Gastrocnemius medialis (tissue), 4 donors: ENCODE measurements around the gene CNTN4.

Source experiments
- POLR2A ChIP-seq, 2 donors: fragments of 450-650 bp; IDR thresholded peaks; one replicate each; pipeline ENCODE4 v1.6.1; 2017; ENCODE audit warnings: antibody characterized with exemption in 2 of 2, mild to moderate bottlenecking in 2 of 2, moderate library complexity in 2 of 2
- TF ChIP-seq, protein P1 (sequence below), 5 experiments: fragments of 450-650 bp in 3 of 5; fragments of 200-600 bp in 2 of 5; sonication (generic) in 2 of 5; IDR thresholded peaks in 4 of 5; conservative IDR thresholded peaks in 1 of 5; 1 replicate in 4 of 5; 2 replicates in 1 of 5; pipeline ENCODE4 v1.5.1; 2016 to 2019; ENCODE audit warnings: antibody characterized with exemption in 5 of 5, mild to moderate bottlenecking in 3 of 5, moderate library complexity in 3 of 5

DNA sequence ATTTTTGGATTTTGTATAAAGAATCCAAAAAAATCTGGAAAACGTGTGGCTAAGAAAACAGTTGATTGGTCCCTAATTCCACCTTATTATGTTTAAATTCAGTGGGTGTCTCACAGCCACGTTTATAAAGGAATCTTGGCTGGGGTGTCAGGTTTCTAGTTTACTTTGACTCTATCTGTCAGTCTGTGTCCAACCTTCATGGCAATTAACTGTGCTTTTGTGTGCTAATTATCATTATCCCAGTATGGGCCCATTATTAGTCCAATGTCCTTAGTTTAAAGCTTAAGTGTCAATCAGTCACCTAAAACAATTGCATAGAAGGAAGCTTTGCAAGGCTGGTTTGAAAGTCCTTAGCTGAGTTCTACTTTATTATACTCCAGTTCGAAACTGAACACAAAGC lies 3.7 kb upstream of the CNTN4 start:
- TF ChIP-seq, protein P1, sequence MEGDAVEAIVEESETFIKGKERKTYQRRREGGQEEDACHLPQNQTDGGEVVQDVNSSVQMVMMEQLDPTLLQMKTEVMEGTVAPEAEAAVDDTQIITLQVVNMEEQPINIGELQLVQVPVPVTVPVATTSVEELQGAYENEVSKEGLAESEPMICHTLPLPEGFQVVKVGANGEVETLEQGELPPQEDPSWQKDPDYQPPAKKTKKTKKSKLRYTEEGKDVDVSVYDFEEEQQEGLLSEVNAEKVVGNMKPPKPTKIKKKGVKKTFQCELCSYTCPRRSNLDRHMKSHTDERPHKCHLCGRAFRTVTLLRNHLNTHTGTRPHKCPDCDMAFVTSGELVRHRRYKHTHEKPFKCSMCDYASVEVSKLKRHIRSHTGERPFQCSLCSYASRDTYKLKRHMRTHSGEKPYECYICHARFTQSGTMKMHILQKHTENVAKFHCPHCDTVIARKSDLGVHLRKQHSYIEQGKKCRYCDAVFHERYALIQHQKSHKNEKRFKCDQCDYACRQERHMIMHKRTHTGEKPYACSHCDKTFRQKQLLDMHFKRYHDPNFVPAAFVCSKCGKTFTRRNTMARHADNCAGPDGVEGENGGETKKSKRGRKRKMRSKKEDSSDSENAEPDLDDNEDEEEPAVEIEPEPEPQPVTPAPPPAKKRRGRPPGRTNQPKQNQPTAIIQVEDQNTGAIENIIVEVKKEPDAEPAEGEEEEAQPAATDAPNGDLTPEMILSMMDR (IDR thresholded peaks at IDR 0.05 in 4 of 5, conservative IDR thresholded peaks at IDR 0.05 in 1 of 5) = no peak
- TF ChIP-seq POLR2A (IDR thresholded peaks at IDR 0.05) = no peak
